HPDE6-E6E7 (cell line): ENCODE results near the gene BRDT.
"Not testable (repeated sequence)": the region's sequence is repeated elsewhere in the genome, so short reads cannot be mapped to it uniquely, and the experiment has no call there.

ENCODE experiments used
- DNase-seq: peaks from one replicate; pipeline ENCODE4 v3.0.0; 2011; ENCODE audit warnings: missing footprints; ENCODE audit errors: extremely low spot score

The BRDT gene

GRCh38 chr1:91981996-91982609, 32.9 kb downstream of the BRDT start:
- no peak for DNase-seq

GRCh38 chr1:91993256-91993655, 44.1 kb downstream of the BRDT start:
- DNase-seq: no peak

- peak; percentile 14 for DNase-seq
These were observed 48.5 kb downstream of the BRDT start for GRCh38 chr1:91997607-91998195.

- DNase-seq: no peak
These were observed 54.9 kb downstream of the BRDT start for GRCh38 chr1:92004129-92004528.

- no peak for DNase-seq
These were observed 64.7 kb downstream of the BRDT start for GRCh38 chr1:92013923-92014322.

- no peak for DNase-seq
These were observed 67.6 kb downstream of the BRDT start for GRCh38 chr1:92016720-92017316.

- DNase-seq: no peak
These were observed 68.5 kb downstream of the BRDT start for GRCh38 chr1:92017656-92018055.

- not testable (repeated sequence) for DNase-seq
These were observed 76.8 kb downstream of the BRDT start for GRCh38 chr1:92026042-92026441.

- DNase-seq: no peak
These were observed 77.6 kb downstream of the BRDT start for GRCh38 chr1:92026806-92027205.

GRCh38 chr1:92029241-92029922, 80.2 kb downstream of the BRDT start:
- no peak for DNase-seq

- DNase-seq: peak; percentile 32
These were observed 81.5 kb downstream of the BRDT start for GRCh38 chr1:92030656-92031107.

GRCh38 chr1:92031281-92032110, 82.3 kb downstream of the BRDT start:
- DNase-seq: no peak

- DNase-seq: no peak
These were observed 88.2 kb downstream of the BRDT start for GRCh38 chr1:92037400-92037799.

- DNase-seq: no peak
These were observed 89.6 kb downstream of the BRDT start for GRCh38 chr1:92038695-92039346.

- no peak for DNase-seq
These were observed 91.8 kb downstream of the BRDT start for GRCh38 chr1:92040971-92041370.

- no peak for DNase-seq
These were observed 94.4 kb downstream of the BRDT start for GRCh38 chr1:92043621-92044020.

- DNase-seq: no peak
These were observed 96.7 kb downstream of the BRDT start for GRCh38 chr1:92045766-92046495.

- DNase-seq: no peak
These were observed 102.7 kb downstream of the BRDT start for GRCh38 chr1:92051948-92052347.
